NK-92 treated with Interleukin-12 subunit alpha and Interleukin-12 subunit beta, amount 100 ng/mL, for 24 hours (cell line): ENCODE measurements around the gene GABRG1.

Source experiments
- DNase-seq: peaks from one replicate; lab custom pipeline; 2025; lab: John Stamatoyannopoulos, UW

GABRG1 gene

GRCh38 chr4:46123913-46124755, at the start of gene GABRG1:
Gene GABRG1 (minus strand): TSS chr4:46124054. CDS start chr4:46123913, 141 bp downstream.
- DNase-seq = no peak

- no peak for DNase-seq
Observed at GRCh38 chr4:46146993-46147392, 23.1 kb upstream of the GABRG1 start.

- DNase-seq = no peak
Observed at GRCh38 chr4:46131498-46132057, 7.7 kb upstream of the GABRG1 start.

- no peak for DNase-seq
Observed at GRCh38 chr4:46124773-46125413, 1.0 kb upstream of the GABRG1 start.

GRCh38 chr4:46081674-46082073, 42.2 kb downstream of the GABRG1 start:
- no peak for DNase-seq

GRCh38 chr4:46081248-46081647, 42.6 kb downstream of the GABRG1 start:
- no peak for DNase-seq

GRCh38 chr4:46073778-46074177, 50.1 kb downstream of the GABRG1 start:
- no peak for DNase-seq

- no peak for DNase-seq
Observed at GRCh38 chr4:46051392-46051791, 72.5 kb downstream of the GABRG1 start.

- no peak for DNase-seq
Observed at GRCh38 chr4:46032056-46032455, 91.8 kb downstream of the GABRG1 start.

GRCh38 chr4:46016306-46016705, 107.5 kb downstream of the GABRG1 start:
- no peak for DNase-seq

- DNase-seq = no peak
Observed at GRCh38 chr4:45992728-45993127, 131.1 kb downstream of the GABRG1 start.

GRCh38 chr4:45989775-45990174, 134.1 kb downstream of the GABRG1 start:
- no peak for DNase-seq

- DNase-seq = no peak
Observed at GRCh38 chr4:45987858-45988257, 136.0 kb downstream of the GABRG1 start.
